Mucosa of descending colon (tissue), 3 donors: Measurements from ENCODE around the gene TBCE. TPM values are rescaled to one million over a fixed set of nuclear protein-coding genes. Genes with fewer than 3 reads are reported as not detected.
A peak's percentile ranks its signal among the peaks of the same experiment; 100 is the strongest.

ENCODE experiments used
- ATAC-seq: fragments of 200-7000 bp; cut with Tn5 transposase; one replicate; pipeline ENCODE4 v1.9.1; 2020; ENCODE audit warnings: mild to moderate bottlenecking, moderate library complexity
- DNase-seq, 3 donors: peaks; one replicate each; pipeline ENCODE4 v3.0.0-alpha.2; 2020
- H3K36me3 ChIP-seq: fragments of 200-600 bp; one replicate; pipeline ENCODE4 v1.8.0; 2021; ENCODE audit warnings: low read depth, mild to moderate bottlenecking
- H3K4me1 ChIP-seq: fragments of 200-600 bp; one replicate; pipeline ENCODE4 v1.8.0; 2021; ENCODE audit warnings: low read depth, mild to moderate bottlenecking
- H3K4me3 ChIP-seq: fragments of 200-600 bp; one replicate; pipeline ENCODE4 v1.8.0; 2021; ENCODE audit warnings: mild to moderate bottlenecking
- H3K9me3 ChIP-seq: fragments of 200-600 bp; one replicate; pipeline ENCODE4 v1.8.0; 2021; ENCODE audit warnings: mild to moderate bottlenecking
- CTCF ChIP-seq: fragments of 200-600 bp; IDR thresholded peaks from one replicate; pipeline ENCODE4 v1.8.0; 2022; ENCODE audit warnings: antibody characterized with exemption, mild to moderate bottlenecking
- intact Hi-C, 2 donors: fragments of 100-400 bp; cut with DNase I in 1 of 2; cut with micrococcal nuclease in 1 of 2; formaldehyde crosslinking; loops; one replicate each; pipeline versions ENCODE4 v1.11.0 to v1.11.1; 2022; cut with DNase I, micrococcal nuclease
- total RNA-seq, 3 donors: library from RNA; stranded (reverse); fragmentation: NEBNext Ultra II Directional in 2 of 3; extraction: Animal tissue kit (Norgen Biotek cat#: 25700) in 2 of 3; gene quantifications; one replicate each; pipeline versions ENCODE4 v1.2.1 to v1.2.4, GENCODE V29; 2021 to 2023
- donor health status: DM: no; HTN: no; CAD: no; lungs with moderate emphysema.
- donor health status: DM: no; HTN: no; CAD: no.
- donor health status: DM: no; HTN: yes; CAD: no.

Gene TBCE
- total RNA-seq, 3 donors from 2014 or later: 21.1 to 25.5 (median 23.9) TPM

GRCh38 chr1:235415008-235415904 lies 48.0 kb downstream of the TBCE start:
- Histone ChIP-seq H3K36me3 (no peaks in the 10 kb centered on the region), H3K4me1 (peaks cover 11% of the 10 kb centered on the region), H3K4me3 (no peak overlapping the region), H3K9me3 (no peaks in the 10 kb centered on the region)
- TF ChIP-seq CTCF: peak; percentile 36
- ATAC-seq: peak; percentile 92
- peak; percentile 57 to 76 (median 61) for DNase-seq
- intact Hi-C loops: loop anchor here (5.0 to 10.0 kb wide), 3 partner anchors 158 to 310 kb away; no protein-coding TSS in a partner anchor

GRCh38 chr1:235416662-235417049 lies 49.4 kb downstream of the TBCE start:
- H3K9me3 ChIP-seq: no peaks in the 10 kb centered on the region
- no peak for DNase-seq
- no peak for TF ChIP-seq CTCF
- intact Hi-C loops: loop anchor here (5.0 to 10.0 kb wide), 3 partner anchors 159 to 312 kb away; no protein-coding TSS in a partner anchor
- no peak overlapping the region for H3K4me3 ChIP-seq
- ATAC-seq: no peak
- H3K4me1 ChIP-seq: peaks cover 5% of the 10 kb centered on the region
- H3K36me3 ChIP-seq: no peaks in the 10 kb centered on the region

DNA sequence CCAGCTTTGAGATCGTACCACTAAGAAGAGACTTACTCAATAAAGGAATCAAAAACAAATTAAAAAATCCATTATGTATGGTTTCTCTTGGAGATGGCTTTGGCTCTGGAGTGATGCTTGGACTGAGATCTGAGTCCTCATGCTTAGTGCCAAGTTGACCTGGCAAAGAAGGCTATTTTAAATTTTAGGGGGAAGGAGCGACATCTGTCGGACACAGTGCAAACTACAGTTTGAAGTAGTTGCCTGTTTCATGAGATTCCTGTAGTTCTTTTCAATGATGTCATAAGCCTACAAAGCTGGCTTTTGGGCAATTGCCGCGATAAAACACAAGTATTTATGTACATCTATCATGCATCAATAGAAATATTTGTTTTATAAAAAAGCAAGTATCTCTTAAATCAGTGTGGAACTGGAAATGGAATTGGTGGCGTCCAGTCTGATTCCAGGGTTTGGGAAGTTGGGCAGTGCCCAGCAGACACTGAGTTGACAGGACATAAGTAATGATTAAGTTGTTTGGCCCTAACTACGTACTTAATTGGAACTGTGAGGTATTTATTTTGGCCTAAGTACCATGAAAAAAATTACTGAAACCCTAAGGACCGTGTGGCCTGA lies 50.0 kb downstream of the TBCE start:
- Histone ChIP-seq H3K4me1 (peaks cover 3% of the 10 kb centered on the region), H3K9me3 (no peaks in the 10 kb centered on the region), H3K36me3 (no peaks in the 10 kb centered on the region), H3K4me3 (no peak overlapping the region)
- DNase-seq (peak in 1 of 3 donors; percentile 81), ATAC-seq (peak; percentile 84)
- peak; percentile 78 for TF ChIP-seq CTCF
- intact Hi-C loops: loop anchor here (5.0 to 10.0 kb wide), 3 partner anchors 160 to 312 kb away; no protein-coding TSS in a partner anchor

DNA sequence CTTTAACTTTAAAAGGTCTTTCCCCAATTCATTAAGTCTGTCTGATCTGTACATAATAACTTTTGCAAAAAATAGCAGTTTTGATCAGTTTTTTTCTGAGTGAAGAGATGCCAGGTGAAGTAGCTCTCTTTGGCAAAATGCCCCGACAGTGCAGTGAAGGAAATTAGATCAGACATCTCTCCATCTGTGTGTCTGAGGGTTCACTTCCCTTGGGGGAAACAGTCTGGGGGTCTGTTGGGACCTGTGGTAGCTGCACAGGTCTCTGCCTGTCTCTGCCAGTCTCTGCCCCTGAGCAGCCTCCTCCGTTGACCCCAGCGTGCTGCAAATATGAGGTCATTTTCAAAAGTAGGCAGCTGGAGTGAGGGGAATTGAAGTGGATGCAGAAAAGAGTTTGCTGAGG lies 54.5 kb downstream of the TBCE start:
- Histone ChIP-seq H3K4me3 (no peak overlapping the region), H3K4me1 (peaks cover 3% of the 10 kb centered on the region), H3K36me3 (no peaks in the 10 kb centered on the region), H3K9me3 (no peaks in the 10 kb centered on the region)
- no peak for TF ChIP-seq CTCF
- ATAC-seq: no peak
- intact Hi-C loops: no loop called here
- no peak for DNase-seq

GRCh38 chr1:235423214-235423652 lies 56.0 kb downstream of the TBCE start:
- TF ChIP-seq CTCF: no peak
- DNase-seq (no peak), ATAC-seq (peak; percentile 25)

More at GRCh38 chr1:235423214-235423652, 56.0 kb downstream of the TBCE start:
- intact Hi-C loops: no loop called here
- no peaks in the 10 kb centered on the region for H3K4me1 ChIP-seq
- no peaks in the 10 kb centered on the region for H3K36me3 ChIP-seq
- no peaks in the 10 kb centered on the region for H3K9me3 ChIP-seq
- H3K4me3 ChIP-seq: no peak overlapping the region
